Kidney glomerular epithelial cell (primary cell): ENCODE data around the gene RNF32.
"Not testable (repeated sequence)": the region's sequence is repeated elsewhere in the genome, so short reads cannot be mapped to it uniquely, and the experiment has no call there.

Source experiments
- DNase-seq: peaks from one replicate; lab custom pipeline; 2025; lab: John Stamatoyannopoulos, UW

The RNF32 gene

GRCh38 chr7:156642306-156643045 is 1.9 kb downstream of the RNF32 start:
- DNase-seq: no peak

DNA sequence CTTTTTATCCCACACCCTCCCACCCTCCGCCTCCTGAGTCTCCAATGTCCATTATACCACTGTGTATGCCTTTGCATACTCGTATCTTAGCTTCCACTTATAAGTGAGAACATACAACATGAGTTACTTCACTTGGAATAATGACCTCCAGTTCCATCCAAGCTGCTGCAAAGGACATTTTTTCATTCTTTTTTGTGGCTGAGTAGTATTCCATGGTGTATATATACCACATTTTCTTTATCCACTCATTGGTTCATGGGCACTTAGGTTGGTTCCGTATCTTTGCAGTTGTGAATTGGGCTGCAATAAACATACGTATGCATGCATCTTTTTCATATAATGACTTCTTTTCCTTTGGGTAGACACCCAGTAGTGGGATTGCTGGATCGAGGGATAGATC is 6.8 kb downstream of the RNF32 start:
- not testable (repeated sequence) for DNase-seq

GRCh38 chr7:156650042-156650441 is 9.5 kb downstream of the RNF32 start:
- DNase-seq: no peak

GRCh38 chr7:156651474-156651873 is 10.9 kb downstream of the RNF32 start:
- no peak for DNase-seq

DNA sequence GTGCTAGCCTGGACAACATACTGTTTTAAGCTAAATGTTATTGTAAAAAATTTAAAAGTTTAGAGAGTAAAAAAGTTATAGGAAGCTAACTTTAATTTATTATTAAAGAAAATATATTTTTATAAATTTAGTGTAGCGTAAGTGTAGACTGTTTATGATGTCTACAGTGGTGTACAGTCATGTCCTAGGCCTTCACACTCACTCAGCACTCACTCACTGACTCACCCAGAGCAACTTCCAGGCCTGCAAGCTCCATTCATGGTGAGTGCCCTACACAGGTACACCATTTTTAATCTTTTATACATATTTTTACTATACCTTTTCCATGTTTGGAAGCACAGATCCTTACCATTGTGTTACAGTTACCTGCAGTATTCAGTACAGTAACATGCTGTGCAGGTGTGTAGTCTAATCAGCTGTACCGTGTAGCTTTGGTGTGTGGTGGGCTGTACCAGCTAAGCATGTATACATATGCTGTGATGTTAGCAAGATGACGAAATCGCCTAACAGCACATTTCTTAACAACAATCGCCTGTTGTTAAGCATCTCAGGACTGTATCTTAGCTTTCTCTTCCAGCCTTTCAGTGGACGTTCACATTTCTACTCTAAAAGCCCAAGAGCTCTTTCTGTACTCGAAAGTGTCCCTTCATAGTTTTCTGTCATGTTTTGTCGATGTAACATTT is 12.5 kb downstream of the RNF32 start:
- DNase-seq: no peak

DNA sequence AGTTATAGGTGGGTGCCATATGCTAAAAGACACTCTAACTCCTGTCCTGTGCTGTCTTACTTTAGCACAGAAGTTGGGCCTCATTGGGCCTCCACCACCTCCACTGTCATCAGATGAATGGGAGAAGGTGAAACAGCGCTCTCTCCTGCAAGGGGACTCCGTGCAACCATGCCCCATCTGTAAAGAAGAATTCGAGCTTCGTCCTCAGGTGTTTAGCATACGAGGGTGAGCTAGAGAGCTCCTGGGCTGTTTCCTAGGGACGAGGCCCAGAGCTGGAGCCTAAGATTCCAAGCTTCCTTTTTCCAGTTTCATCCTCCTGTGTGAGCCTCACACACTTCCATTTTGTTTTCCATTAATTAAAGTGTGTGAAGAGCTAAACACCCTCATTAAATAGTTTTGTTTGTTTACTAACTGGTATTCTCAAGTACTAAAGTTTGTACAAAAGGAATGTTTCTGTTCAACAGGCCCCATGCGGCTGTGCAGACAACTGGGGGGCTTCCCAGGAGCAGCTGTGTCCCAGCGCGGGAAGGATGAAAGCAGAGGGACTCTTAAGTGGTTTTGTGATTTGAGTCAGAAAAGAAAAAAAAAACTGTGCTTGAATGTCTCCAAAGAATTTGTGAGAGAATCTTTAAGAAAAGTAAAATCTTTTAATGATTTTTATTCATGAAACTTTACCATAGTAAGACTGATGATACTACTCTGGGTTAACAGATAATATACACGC is 14.1 kb downstream of the RNF32 start:
- no peak for DNase-seq

DNA sequence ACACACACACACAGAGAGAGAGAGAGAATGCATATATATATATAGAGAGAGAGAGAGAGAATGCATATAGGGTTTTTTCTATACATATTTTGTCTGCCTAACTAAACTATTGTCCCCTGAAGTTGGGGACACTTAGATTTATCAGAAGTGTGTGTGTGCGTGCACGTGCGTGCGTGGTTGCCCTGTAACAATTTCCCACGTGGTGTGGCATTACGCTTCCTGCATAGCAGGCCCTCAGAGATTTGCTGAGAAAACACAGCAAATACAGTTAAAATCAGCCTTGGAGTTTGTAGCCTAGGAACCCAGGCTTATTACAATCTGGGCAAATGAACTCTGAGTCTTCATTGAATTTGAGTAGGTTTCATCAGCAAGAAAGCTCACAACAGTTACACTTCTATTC is 14.7 kb downstream of the RNF32 start:
- no peak for DNase-seq

- DNase-seq: no peak
Observed at GRCh38 chr7:156655983-156656382, 15.4 kb downstream of the RNF32 start.

- no peak for DNase-seq
Observed at GRCh38 chr7:156656598-156656997, 16.0 kb downstream of the RNF32 start.

DNA sequence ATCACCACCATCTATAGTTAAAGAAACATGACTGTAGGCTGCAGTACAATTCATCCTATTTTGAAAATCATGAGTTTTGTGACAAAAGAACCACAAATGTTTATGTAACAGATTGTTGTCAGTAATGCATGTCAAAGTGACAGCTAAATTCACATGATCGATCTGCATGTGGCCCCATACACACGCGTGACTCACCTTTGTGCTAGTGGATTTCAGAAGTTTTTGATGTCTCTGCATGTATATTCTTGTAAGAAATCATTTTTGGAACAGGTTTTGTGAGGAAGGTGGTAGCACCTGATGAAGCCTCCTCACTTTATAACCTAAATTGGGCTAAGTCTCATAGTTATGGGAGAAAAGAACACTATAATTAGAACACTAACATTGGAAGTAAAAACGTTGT is 17.1 kb downstream of the RNF32 start:
- no peak for DNase-seq

GRCh38 chr7:156659203-156659602 is 18.6 kb downstream of the RNF32 start:
- no peak for DNase-seq

- DNase-seq: no peak
Observed at GRCh38 chr7:156659961-156660360, 19.4 kb downstream of the RNF32 start.

GRCh38 chr7:156661637-156662036 is 21.1 kb downstream of the RNF32 start:
- no peak for DNase-seq

DNA sequence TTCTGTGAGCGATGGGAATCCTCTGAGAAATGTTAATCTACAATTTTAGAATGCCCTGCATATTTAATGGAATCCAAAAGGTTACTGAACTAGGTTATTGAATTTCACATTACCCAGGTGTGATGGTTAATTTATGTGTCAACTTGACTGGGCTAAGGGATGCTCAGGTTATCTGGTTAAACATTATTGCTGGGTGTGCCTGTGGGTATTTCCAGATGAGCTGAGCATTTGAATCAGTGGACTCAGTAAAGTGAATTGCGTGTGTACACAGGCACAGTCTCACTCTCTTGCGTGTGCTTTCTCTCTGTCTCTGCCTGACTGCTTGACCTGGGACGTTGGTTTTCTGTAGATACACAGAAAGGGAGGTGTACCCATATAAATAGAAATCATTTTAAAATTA is 21.7 kb downstream of the RNF32 start:
- no peak for DNase-seq

- DNase-seq: no peak
Observed at GRCh38 chr7:156665101-156665500, 24.5 kb downstream of the RNF32 start.

- DNase-seq: no peak
Observed at GRCh38 chr7:156666368-156667109, 26.0 kb downstream of the RNF32 start.

DNA sequence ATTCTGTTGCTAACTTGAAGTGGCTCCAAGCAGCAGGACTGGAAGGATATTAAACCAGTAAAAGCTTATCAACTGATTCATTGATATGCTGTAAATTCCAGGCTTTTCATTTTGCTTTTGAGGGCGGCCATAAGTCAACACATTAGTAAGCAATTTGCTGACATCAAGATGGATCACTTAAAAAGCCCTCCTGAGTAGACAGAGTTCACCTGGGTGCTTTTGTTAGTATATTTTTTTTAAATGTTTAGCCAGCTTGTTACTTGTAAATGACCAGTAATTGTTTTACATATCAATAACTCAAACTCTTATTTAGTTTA is 26.5 kb downstream of the RNF32 start:
- no peak for DNase-seq

DNA sequence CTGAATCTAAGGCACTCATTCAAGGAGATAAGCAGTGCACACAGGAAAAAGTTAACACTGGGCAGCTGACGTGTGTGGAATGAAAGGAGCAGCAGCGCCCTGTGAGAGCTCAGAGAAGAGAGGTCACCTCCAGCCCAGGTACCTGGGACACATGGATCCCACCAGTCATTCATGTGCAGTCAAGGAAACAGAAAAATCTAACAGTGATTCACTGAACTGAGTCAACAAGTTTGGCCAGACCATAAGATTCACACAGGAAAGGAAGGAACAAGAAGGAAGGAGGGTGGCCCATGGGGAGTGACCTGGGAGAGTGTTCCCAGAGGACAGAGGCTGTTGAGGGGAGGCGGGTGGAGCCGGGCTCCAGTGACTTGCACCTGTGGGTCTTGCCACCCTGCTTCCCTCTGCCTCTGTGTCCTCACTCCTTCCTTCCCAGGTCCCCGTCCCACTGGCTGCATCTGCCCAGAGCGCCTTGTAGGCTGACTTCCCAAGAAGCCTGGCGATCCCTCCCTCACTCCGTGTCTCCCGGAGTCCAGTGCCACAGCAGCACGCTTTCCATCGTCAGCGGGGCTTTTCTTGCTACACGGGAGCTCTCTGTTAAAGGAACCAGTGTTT is 27.7 kb downstream of the RNF32 start:
- no peak for DNase-seq

DNA sequence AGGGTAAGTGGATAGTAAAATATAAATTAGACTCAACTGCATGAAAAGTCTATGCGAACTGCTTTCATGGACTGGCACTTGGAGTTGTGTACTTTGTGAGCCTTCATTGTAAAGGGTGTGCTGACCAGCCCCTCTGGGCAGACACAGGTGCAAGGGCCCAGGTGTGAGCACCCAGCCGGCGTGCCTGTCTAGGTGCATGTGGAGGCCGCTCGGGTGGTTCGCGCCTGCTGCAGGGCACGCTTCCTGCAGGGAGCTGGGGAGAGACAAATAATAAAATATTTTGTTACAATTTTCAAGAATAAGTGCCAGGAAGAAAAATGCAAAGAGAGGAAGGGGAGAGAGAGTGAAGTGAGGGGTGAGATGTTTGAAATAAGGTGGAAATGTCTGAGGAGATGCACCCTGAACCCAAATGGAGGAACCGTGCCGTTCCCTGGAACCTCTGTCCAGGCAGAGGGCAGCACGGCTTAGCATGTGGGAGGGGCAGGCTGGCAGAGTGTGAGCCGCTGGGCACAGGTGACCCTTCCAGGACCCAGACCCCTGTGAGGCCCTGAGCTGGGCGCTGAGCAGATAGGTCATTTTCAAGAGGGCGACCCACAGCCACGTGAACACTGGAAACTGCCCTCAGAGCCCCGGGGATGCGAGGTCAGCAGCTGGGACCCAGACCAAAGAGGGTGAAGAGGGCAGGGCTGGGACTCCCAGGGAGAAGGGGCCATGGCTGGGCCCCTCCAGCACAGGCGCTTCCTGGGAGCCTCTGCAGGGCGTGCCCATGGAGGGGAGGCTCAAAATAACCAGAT is 28.7 kb downstream of the RNF32 start:
- no peak for DNase-seq

GRCh38 chr7:156673454-156673853 is 32.9 kb downstream of the RNF32 start:
- no peak for DNase-seq

DNA sequence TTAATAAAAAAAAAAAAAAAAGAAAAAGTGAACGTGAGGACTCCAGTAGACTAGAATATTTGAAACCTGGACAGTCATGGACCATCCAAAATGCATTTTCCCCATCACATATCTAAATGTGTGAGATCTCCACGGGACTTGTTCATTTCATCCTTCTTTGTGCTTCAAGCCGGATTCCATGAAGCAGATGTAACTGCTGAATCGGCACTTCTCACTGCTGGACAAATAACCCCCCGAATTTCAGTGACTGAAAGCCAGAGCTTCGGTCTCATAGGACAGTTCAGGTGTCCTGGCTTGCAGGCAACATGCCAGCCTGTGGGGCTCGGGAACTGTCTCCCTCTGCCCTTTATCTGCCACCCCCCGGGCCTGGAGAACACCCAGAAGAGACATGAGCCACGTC is 33.3 kb downstream of the RNF32 start:
- no peak for DNase-seq
